ENCODE results near the gene DNAL1.

The DNAL1 gene

GRCh38 chr14:73744175-73744867, 99.5 kb downstream of the DNAL1 start:
- DNase-seq (ENCODE audit: low read depth in 2 of 2) = no peak

DNA sequence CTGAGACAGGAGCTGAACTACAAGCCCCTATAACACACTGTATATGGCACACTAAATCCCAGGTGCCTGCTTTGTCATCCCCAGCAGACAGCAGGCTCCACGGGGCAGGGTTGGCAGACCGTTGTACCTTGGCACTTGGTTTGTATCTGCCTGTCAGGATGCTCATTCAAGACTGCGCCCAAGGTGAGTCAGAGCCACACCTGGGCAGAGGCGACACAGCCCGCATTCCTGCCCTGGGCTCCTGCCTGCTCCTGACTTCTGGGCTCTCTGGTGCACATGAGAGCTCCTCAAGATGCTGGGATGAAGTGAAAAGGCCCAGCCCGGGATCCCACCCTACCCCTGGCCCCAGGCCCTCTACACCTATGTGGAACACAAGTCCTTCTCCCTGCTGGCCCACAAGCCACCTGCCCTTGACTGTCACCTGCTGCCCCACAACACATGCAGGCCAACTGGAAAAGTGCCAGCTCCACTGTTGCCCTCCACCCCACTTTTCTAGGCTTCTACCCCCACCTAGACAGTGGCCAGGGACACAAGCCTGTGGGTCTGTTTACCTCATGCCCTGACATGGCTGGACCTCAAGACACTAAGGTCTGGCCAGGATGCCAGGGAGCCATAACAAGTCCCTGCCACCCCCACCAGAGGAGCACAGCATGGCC, 100.2 kb downstream of the DNAL1 start:
- DNase-seq (ENCODE audit: low read depth in 2 of 2) = no peak

- DNase-seq (ENCODE audit: low read depth in 2 of 2) = no peak
Observed at GRCh38 chr14:73745571-73746519, 101.1 kb downstream of the DNAL1 start.

DNA sequence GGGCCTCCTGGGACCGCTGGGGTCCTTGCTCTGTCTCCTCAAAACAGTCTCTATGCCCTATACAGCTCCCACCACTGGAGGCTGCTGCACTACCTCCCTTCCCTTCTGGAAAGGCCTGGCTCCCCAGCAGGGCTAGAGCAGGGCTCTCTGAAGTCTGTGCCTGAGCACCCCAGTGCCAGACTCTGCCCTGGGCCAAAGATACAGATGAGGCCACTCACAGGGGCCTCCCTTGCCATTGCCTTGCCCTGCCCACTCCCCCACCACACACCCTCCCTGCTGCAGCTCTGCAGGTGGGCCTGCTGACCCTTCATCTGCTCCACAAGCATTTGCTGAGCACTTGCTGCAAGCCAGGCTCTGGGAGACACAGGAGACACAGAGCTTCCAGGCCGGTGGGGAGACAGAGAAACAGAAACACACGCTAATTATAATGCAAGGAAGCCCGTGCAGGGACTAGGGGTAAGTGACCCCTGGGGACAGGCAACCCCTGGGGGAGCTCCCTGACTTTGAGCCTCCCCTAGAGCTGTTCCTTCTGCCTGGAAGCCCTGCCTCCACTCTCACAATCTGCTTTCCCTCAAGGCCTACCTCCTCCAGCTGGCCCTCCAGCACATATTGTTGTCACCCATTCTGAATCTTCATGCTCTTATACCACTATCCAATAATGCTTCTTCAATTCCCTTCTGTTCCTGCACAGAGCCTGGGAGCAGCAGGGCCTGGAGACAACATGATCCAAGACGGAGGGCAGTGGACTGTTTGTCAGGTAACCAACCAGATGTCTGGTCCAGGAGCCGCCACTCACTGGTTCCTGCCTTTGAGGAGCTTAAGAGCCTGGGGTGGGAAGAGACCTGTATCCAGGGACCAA, 102.0 kb downstream of the DNAL1 start:
- DNase-seq (ENCODE audit: low read depth in 2 of 2) = no peak

DNA sequence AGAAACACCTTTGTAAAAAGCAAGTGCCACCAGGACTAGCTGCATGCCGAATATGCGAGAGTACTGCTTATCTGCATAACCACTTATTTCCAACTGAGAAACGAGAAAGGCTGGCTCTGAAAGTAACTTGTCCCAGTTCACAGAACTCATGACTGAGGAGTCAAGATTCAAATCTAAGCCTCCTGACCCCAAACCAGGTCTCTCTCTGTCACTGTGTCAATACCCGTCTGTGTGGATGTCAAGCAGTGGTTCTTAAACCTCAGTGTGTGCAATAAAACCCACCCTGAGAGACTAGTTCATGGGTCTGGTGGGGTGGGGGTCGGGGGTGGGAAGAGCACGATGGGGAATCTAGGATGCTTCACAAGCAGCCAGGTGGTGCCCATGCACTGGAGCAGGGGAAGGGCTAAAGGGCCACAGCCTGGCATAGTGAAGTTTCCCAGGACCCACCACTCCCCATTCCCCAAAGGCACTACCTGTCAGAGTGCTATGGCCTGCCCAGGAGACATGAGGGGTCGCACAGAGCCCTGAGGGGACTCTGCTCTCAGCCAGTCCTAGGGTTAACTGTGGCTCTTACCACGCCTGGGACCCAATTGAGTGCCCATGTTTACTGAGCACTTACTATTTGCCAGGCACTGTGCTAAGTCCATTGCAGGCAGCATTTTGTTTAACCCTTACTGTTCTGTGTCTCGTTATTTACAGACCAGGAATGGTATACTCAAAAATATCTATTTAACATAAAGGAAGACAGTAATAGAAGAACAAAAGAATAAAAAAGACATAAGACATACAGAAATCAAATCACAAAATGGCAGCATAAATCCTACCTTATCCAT, 102.8 kb downstream of the DNAL1 start:
- no peak for DNase-seq (ENCODE audit: low read depth in 2 of 2)

DNA sequence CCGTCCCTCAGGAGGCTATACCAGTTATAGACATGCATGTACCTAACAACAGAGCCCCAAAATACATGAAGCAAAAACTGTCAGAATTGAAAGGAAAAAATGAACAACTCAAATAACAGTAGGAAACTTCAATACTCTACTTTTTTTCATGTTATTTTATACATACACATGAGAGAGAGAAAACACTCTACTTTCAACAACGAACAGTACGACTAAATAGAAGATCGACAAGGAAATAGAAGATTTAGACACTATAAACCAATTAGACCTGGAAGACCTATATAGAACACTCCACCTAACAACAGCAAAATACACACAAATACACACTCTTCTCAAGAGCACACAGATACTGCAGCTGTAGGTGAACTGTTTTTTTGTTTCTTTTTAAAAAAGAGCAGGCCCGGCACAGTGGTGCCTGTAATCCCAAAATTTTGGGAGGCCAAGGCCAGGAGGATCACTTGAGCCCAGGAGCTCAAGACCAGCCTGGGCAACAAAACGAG, 104.1 kb downstream of the DNAL1 start:
- DNase-seq (ENCODE audit: low read depth in 2 of 2) = no peak

GRCh38 chr14:73749706-73750530, 105.1 kb downstream of the DNAL1 start:
- no peak for DNase-seq (ENCODE audit: low read depth in 2 of 2)

DNA sequence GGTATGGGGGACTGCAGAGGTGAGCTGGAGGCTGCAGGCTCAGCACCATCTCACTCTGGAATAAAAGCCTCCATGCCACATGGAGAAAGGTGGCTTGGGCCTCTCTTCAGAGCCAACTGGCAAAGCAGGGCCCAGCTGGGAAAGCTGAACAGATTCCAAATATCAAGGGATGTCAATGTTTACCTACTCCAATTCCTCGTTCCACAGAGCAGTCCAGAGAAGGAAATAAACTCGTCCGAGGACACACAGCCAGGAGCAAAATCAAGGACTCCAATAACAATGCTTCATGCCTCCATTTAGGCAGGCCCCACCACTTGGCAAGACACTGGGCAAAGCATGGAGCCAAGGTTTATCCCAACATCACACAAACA, 105.7 kb downstream of the DNAL1 start:
- DNase-seq (ENCODE audit: low read depth in 2 of 2) = no peak

GRCh38 chr14:73751157-73751691, 106.4 kb downstream of the DNAL1 start:
- DNase-seq (ENCODE audit: low read depth in 2 of 2) = no peak

- DNase-seq (ENCODE audit: low read depth in 2 of 2) = no peak
Observed at GRCh38 chr14:73752297-73752992, 107.7 kb downstream of the DNAL1 start.
